Neural progenitor cell (in vitro differentiated cells): ENCODE data around the gene PRKCH.

Source experiments
- CTCF ChIP-seq: fragments of 200-600 bp; sonication (generic); IDR thresholded peaks from 2 replicates; pipeline ENCODE4 v1.5.1; 2017; ENCODE audit warnings: antibody characterized with exemption, mild to moderate bottlenecking
- EZH2 ChIP-seq: fragments of 200-600 bp; sonication (generic); IDR thresholded peaks from 2 replicates; pipeline ENCODE4 v1.6.1; 2017; ENCODE audit warnings: antibody characterized with exemption, mild to moderate bottlenecking, moderate library complexity
- EZH2phosphoT487 ChIP-seq: fragments of 200-600 bp; sonication (generic); IDR thresholded peaks from 2 replicates; pipeline ENCODE4 v1.6.1; 2017; ENCODE audit warnings: antibody characterized with exemption

DNA sequence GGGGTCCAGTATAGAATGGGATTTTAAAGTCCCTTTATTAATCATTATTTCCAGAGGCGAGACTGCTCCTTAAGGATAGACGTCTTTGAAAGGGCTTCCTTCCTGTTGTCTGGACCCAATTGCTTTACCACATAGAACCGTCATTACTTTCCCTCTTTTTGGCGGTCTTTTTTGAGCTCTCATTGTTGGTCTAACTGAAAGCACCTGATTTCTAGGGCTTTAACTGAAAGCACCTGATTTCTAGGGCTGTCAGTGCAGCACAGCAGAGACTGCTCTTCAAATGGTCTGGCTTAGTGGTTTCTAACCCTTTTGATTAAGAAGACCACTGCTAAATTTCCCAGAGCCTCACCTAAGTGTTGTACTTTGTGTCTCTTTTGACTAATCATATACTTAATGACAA lies 95.8 kb downstream of the PRKCH start:
- TF ChIP-seq CTCF (no peak), EZH2 (no peak), EZH2phosphoT487 (no peak)
